ENCODE results near the gene SPINK1. TPM values are rescaled to one million over a fixed set of nuclear protein-coding genes. Genes with fewer than 3 reads are reported as not detected.

SPINK1 gene
- total RNA-seq, 1 experiment from 2014 or later = 4.5 TPM

GRCh38 chr5:147779694-147780093 lies 51.8 kb downstream of the SPINK1 start:
- no peaks in the 10 kb centered on the region; the same call in 1 of the 2 replicates for H3K27me3 ChIP-seq (ENCODE audit: insufficient read depth, low read length)
- no peak for TF ChIP-seq MAX (IDR thresholded peaks at IDR 0.05)
- TF ChIP-seq YY1 (IDR thresholded peaks at IDR 0.05; ENCODE audit: extremely low read depth, insufficient replicate concordance, low read depth, low read length) = no peak
- TF ChIP-seq ZBTB33 (IDR thresholded peaks at IDR 0.05; ENCODE audit: extremely low read depth, insufficient replicate concordance, low read length) = no peak
- H3K4me3 ChIP-seq (replicated peaks in 1 of 2; ENCODE audit: low read depth in 1 of 2, low read length in 2 of 2) = no peak overlapping the region
- no peak overlapping the region for H3K4me2 ChIP-seq (ENCODE audit: low read length)
- no peaks in the 10 kb centered on the region for H3K9me3 ChIP-seq (ENCODE audit: control insufficient read depth in 1 of 2, insufficient read depth in 1 of 2, low read depth in 1 of 2, low read length in 2 of 2)
- H3K4me1 ChIP-seq (ENCODE audit: control insufficient read depth in 1 of 2, insufficient read depth in 2 of 2, low read length in 2 of 2) = no peaks in the 10 kb centered on the region
- DNase-seq (ENCODE audit: low read depth, low spot score) (no peak), ATAC-seq (no peak)
- ChIA-PET POLR2A (no interaction called here), RAD21 (ENCODE audit: low non-redundant PET in 1 of 2, low total read pairs in 2 of 2, uncharacterized antibody in 2 of 2, unreplicated experiment in 2 of 2) (no interaction called here), CTCF (no interaction called here)
- no peak overlapping the region for H3K9ac ChIP-seq (ENCODE audit: low read length)
- intact Hi-C loops (cut with micrococcal nuclease) = no loop called here
- no peaks in the 10 kb centered on the region for H3K79me2 ChIP-seq (ENCODE audit: insufficient read depth, low read length)
- no peaks in the 10 kb centered on the region for H3K36me3 ChIP-seq (ENCODE audit: control insufficient read depth in 1 of 2, insufficient read depth in 2 of 2, low read length in 2 of 2)
- no TSS peak for BruUV-seq (replicated peaks)
- H3K27ac ChIP-seq (ENCODE audit: low read depth, low read length) = no peak overlapping the region
- no peaks in the 10 kb centered on the region for H4K20me1 ChIP-seq (ENCODE audit: insufficient read depth)
- H3K9me2 ChIP-seq (ENCODE audit: insufficient read depth) = no peaks in the 10 kb centered on the region
- no peak overlapping the region for H2AFZ ChIP-seq (ENCODE audit: low read depth, low read length, poor library complexity, severe bottlenecking)

GRCh38 chr5:147776989-147777388 lies 54.5 kb downstream of the SPINK1 start:
- intact Hi-C loops (cut with micrococcal nuclease) = no loop called here
- POLR2A ChIA-PET = no interaction called here
- RAD21 ChIA-PET (ENCODE audit: low non-redundant PET in 1 of 2, low total read pairs in 2 of 2, uncharacterized antibody in 2 of 2, unreplicated experiment in 2 of 2) = no interaction called here
- TF ChIP-seq ZNF274 (IDR thresholded peaks at IDR 0.05; ENCODE audit: low read depth, low read length) = no peak
- TF ChIP-seq ZBTB33 (IDR thresholded peaks at IDR 0.05; ENCODE audit: extremely low read depth, insufficient replicate concordance, low read length) = no peak
- TF ChIP-seq JUND (IDR thresholded peaks at IDR 0.05) = no peak
- no peak for TF ChIP-seq EZH2phosphoT487 (IDR thresholded peaks at IDR 0.05; ENCODE audit: borderline replicate concordance)
- TF ChIP-seq POLR2AphosphoS5 (IDR thresholded peaks at IDR 0.05; ENCODE audit: low read depth, low read length) = no peak
- TF ChIP-seq CBX3 (IDR thresholded peaks at IDR 0.05; ENCODE audit: low read depth) = no peak
- no peak for TF ChIP-seq CTCF (IDR thresholded peaks at IDR 0.05 in 2 of 3, conservative IDR thresholded peaks at IDR 0.05 in 1 of 3; ENCODE audit: borderline replicate concordance in 1 of 3, insufficient read depth in 1 of 3, low read depth in 2 of 3, low read length in 2 of 3)

More at GRCh38 chr5:147776989-147777388, 54.5 kb downstream of the SPINK1 start:
- no peaks in the 10 kb centered on the region for H4K20me1 ChIP-seq (ENCODE audit: insufficient read depth)
- H3K4me1 ChIP-seq (ENCODE audit: control insufficient read depth in 1 of 2, insufficient read depth in 2 of 2, low read length in 2 of 2) = no peaks in the 10 kb centered on the region
- no peaks in the 10 kb centered on the region for H3K79me2 ChIP-seq (ENCODE audit: insufficient read depth, low read length)
- no peak overlapping the region for H3K27ac ChIP-seq (ENCODE audit: low read depth, low read length)
- no TSS peak for BruUV-seq (replicated peaks)
- H3K9ac ChIP-seq (ENCODE audit: low read length) = no peak overlapping the region
- H3K4me2 ChIP-seq (ENCODE audit: low read length) = no peak overlapping the region
- H3K36me3 ChIP-seq (ENCODE audit: control insufficient read depth in 1 of 2, insufficient read depth in 2 of 2, low read length in 2 of 2) = no peaks in the 10 kb centered on the region
- CTCF ChIA-PET = no interaction called here
- no peak for ATAC-seq
- no peak overlapping the region for H2AFZ ChIP-seq (ENCODE audit: low read depth, low read length, poor library complexity, severe bottlenecking)
- DNase-seq (ENCODE audit: low read depth, low spot score) = no peak
- H3K27me3 ChIP-seq (ENCODE audit: insufficient read depth, low read length) = 0 out of 2 replicates have a peak, but pooled peaks cover 7% of the 10 kb centered on the region
- H3K9me3 ChIP-seq (ENCODE audit: control insufficient read depth in 1 of 2, insufficient read depth in 1 of 2, low read depth in 1 of 2, low read length in 2 of 2) = no peaks in the 10 kb centered on the region
- no peaks in the 10 kb centered on the region for H3K9me2 ChIP-seq (ENCODE audit: insufficient read depth)
- no peak overlapping the region for H3K4me3 ChIP-seq (replicated peaks in 1 of 2; ENCODE audit: low read depth in 1 of 2, low read length in 2 of 2)
